Stimulated activated CD4-positive, alpha-beta T cell treated with anti-CD3 and anti-CD28 coated beads, TNF-alpha, amount 100 ng/mL, for 24 hours (primary cell): ENCODE measurements around the gene CCNA2.

Experiments
- DNase-seq, 3 experiments: peaks; one replicate each; pipeline ENCODE4 v3.0.0-alpha.2; 2020; ENCODE audit warnings: low read depth in 3 of 3

The CCNA2 gene

DNA sequence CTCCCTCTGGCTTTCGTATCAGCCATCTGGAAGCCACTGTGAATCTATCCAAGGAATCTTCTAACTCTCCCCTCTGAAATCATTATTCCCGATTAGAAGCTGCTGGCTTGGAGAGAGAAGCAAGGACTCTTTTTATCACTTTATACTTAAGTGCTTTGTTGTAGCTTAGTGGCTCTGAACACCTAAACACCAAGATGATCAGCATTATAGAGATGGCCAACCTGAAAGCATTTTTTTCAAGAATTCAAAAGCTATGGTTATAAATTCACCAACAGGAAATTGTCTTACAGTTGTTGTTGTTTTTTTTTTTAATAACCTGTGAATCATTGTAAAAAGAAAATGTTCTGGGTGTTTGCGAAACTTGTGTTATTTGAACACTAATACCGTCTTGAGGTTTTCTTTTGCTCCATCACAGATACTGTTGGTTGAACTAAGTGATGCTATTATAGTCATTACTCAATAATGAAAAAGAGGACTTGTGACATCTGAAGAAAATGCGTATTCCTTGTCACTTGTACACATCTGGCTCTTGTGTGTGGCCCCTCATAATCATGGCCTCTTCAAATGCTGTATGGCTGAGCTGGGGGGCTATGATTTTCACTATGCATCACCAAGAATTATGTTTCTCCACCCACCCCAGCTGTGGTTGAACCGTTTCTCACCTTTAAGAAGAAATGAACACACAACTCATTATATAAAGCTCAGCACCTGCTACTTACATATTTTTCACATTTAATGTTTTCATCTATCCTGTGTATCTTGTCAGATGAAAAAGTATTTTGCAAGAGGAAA, 46.9 kb downstream of the CCNA2 start:
- no peak for DNase-seq

DNA sequence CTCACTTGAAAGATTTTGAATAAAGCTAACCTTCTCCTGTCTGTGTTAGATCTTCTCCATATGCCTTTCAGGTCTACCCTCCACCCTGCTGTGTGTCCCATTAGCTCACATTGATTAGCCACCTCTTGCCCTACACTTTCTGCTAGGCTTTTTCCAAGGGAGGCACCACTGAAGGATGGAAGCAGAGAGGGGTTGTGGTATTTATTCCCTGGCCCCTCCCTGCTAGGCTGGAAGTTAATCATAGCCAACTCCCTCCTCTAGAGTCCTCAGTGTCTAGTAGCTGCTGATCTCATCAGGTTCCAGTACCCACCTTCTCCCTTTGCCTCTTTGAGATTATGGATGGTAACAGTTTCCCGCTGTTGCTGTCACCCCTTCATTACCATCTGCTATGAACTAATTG, 49.8 kb downstream of the CCNA2 start:
- no peak for DNase-seq

DNA sequence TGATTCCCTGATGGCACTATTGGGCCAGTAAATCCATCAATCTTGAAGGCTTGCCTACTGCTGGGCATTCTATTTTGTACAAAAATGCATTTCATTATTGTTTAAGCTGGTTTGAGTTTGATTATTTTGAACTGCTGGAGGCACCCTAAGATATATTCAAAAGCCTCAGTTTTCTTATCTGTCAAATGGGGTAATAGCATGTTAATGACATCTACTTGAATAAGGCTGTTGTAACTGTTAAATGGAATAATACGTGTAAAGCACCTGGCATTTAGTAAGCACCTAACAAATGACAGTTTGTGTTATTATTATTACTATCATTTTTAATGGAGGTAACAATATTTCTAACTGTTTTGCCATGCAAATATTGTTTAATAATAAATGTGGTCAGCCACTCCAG, 51.8 kb downstream of the CCNA2 start:
- DNase-seq = no peak

DNA sequence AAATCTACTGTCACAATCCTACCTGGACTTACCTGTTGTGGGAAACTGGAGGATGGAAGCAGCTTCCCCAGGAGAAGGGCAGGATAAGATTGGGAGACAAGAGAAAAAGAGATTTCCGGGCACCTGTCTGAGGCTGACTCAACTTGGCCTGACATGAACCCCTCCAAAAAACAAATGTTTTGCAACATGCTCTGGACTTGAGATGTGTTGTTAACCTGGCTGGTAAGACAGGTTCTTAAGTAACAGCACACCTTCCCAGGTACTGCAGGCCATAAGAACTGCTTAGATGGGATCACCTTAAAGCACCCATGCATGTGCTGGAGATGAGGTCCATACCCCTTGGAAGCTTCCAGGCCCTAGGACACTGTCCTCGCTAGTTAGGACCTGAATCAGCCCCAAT, 54.3 kb downstream of the CCNA2 start:
- DNase-seq = no peak

DNA sequence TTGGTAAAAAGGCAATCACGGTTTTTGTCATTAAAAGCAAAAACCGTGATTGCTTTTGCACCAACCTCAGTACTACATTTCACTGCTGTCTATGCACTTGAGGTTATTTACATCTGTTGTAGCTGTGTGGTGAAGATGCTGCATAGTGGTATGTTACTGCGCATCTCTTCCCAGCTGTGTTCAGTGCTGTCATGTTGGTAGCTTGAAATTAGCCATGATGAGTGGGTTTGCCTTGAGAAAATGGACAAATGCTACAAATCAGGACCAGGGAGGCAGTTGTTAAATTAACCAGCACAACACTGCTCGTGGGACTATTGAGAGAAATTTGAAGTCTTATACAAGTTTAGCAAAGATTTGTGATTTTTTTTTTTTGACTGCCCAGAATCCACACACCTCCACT, 56.5 kb downstream of the CCNA2 start:
- DNase-seq = no peak
